HPDE6-E6E7 (cell line): ENCODE measurements around the gene GAPDH.
"Not testable (repeated sequence)": the region's sequence is repeated elsewhere in the genome, so short reads cannot be mapped to it uniquely, and the experiment has no call there.

ENCODE experiments used
- DNase-seq: peaks from one replicate; pipeline ENCODE4 v3.0.0; 2011; ENCODE audit warnings: missing footprints; ENCODE audit errors: extremely low spot score

GAPDH gene

GRCh38 chr12:6563448-6564050, 29.2 kb downstream of the GAPDH start:
- no peak for DNase-seq

- no peak for DNase-seq
Observed at GRCh38 chr12:6567112-6567670, 32.9 kb downstream of the GAPDH start.

- DNase-seq, result no peak
Observed at GRCh38 chr12:6569312-6569711, 35.0 kb downstream of the GAPDH start.

GRCh38 chr12:6569786-6570185, 35.5 kb downstream of the GAPDH start:
- DNase-seq, result no peak

- no peak for DNase-seq
Observed at GRCh38 chr12:6570264-6570887, 36.1 kb downstream of the GAPDH start.

GRCh38 chr12:6573001-6573400, 38.7 kb downstream of the GAPDH start:
- no peak for DNase-seq

GRCh38 chr12:6574576-6575295, 40.4 kb downstream of the GAPDH start:
- no peak for DNase-seq

GRCh38 chr12:6575648-6576047, 41.3 kb downstream of the GAPDH start:
- DNase-seq, result no peak

GRCh38 chr12:6582196-6582595, 47.9 kb downstream of the GAPDH start:
- no peak for DNase-seq

GRCh38 chr12:6582959-6583358, 48.6 kb downstream of the GAPDH start:
- no peak for DNase-seq

- DNase-seq, result no peak
Observed at GRCh38 chr12:6584293-6584692, 50.0 kb downstream of the GAPDH start.

GRCh38 chr12:6586569-6586968, 52.3 kb downstream of the GAPDH start:
- not testable (repeated sequence) for DNase-seq
